ENCODE measurements around the gene CD276. TPM values are rescaled to one million over a fixed set of nuclear protein-coding genes. Genes with fewer than 3 reads are reported as not detected.

CD276 gene
- polyA plus RNA-seq, 1 donor from 2014 or later: 70.4 TPM

GRCh38 chr15:73647259-73648013 is 36.7 kb upstream of the CD276 start:
- Histone ChIP-seq H4K20me1 (ENCODE audit: insufficient read depth) (no peaks in the 10 kb centered on the region), H3K4me3 (ENCODE audit: low read length) (no peak overlapping the region), H2AFZ (ENCODE audit: low read depth, low read length) (no peak overlapping the region), H3K4me2 (ENCODE audit: low read length) (no peak overlapping the region), H3K27me3 (ENCODE audit: insufficient read depth, low read depth, low read length) (no peaks in the 10 kb centered on the region), H3F3A (ENCODE audit: insufficient read depth, low read length, poor library complexity, severe bottlenecking) (no peaks in the 10 kb centered on the region), H3K79me2 (replicated peaks; ENCODE audit: insufficient read depth, low read length) (no peaks in the 10 kb centered on the region), H3K9ac (ENCODE audit: low read length) (no peak overlapping the region), H3K9me3 (ENCODE audit: low read length) (no peaks in the 10 kb centered on the region), H3K36me3 (ENCODE audit: insufficient read depth, low read length) (no peaks in the 10 kb centered on the region), H3K9me2 (ENCODE audit: insufficient read depth, low read length) (no peaks in the 10 kb centered on the region), H3K27ac (ENCODE audit: low read length) (no peak overlapping the region)
- TF ChIP-seq POLR2AphosphoS5 (IDR thresholded peaks at IDR 0.05): no peak
- TF ChIP-seq EZH2 (IDR thresholded peaks at IDR 0.05; ENCODE audit: borderline replicate concordance, insufficient read depth, low read length, poor library complexity, severe bottlenecking): no peak
- TF ChIP-seq REST (IDR thresholded peaks at IDR 0.05; ENCODE audit: borderline replicate concordance): no peak
- TF ChIP-seq TAF1 (IDR thresholded peaks at IDR 0.05; ENCODE audit: low read depth): no peak
- TF ChIP-seq MXI1 (conservative IDR thresholded peaks at IDR 0.05; ENCODE audit: poor library complexity, severe bottlenecking): no peak
- TF ChIP-seq CTCF (IDR thresholded peaks at IDR 0.05; ENCODE audit: poor library complexity, severe bottlenecking): no peak
- no peak for TF ChIP-seq SMC3 (conservative IDR thresholded peaks at IDR 0.05; ENCODE audit: poor library complexity)

- Histone ChIP-seq H3K9ac (ENCODE audit: low read length) (no peak overlapping the region), H2AFZ (ENCODE audit: low read depth, low read length) (no peak overlapping the region), H3K36me3 (ENCODE audit: insufficient read depth, low read length) (no peaks in the 10 kb centered on the region), H3K27me3 (ENCODE audit: insufficient read depth, low read depth, low read length) (no peaks in the 10 kb centered on the region), H3F3A (ENCODE audit: insufficient read depth, low read length, poor library complexity, severe bottlenecking) (no peaks in the 10 kb centered on the region), H3K9me3 (ENCODE audit: low read length) (no peaks in the 10 kb centered on the region), H3K79me2 (replicated peaks; ENCODE audit: insufficient read depth, low read length) (no peaks in the 10 kb centered on the region), H4K20me1 (ENCODE audit: insufficient read depth) (no peaks in the 10 kb centered on the region), H3K27ac (ENCODE audit: low read length) (no peak overlapping the region), H3K4me3 (ENCODE audit: low read length) (no peak overlapping the region), H3K9me2 (ENCODE audit: insufficient read depth, low read length) (no peaks in the 10 kb centered on the region), H3K4me2 (ENCODE audit: low read length) (no peak overlapping the region)
- TF ChIP-seq SMC3 (conservative IDR thresholded peaks at IDR 0.05; ENCODE audit: poor library complexity): no peak
- TF ChIP-seq EP300 (conservative IDR thresholded peaks at IDR 0.05; ENCODE audit: poor library complexity, severe bottlenecking): no peak
- no peak for TF ChIP-seq TAF1 (IDR thresholded peaks at IDR 0.05; ENCODE audit: low read depth)
- no peak for TF ChIP-seq RAD21 (conservative IDR thresholded peaks at IDR 0.05)
- TF ChIP-seq REST (IDR thresholded peaks at IDR 0.05; ENCODE audit: borderline replicate concordance): no peak
- no peak for TF ChIP-seq CTCF (IDR thresholded peaks at IDR 0.05; ENCODE audit: poor library complexity, severe bottlenecking)
- TF ChIP-seq MXI1 (conservative IDR thresholded peaks at IDR 0.05; ENCODE audit: poor library complexity, severe bottlenecking): no peak
- TF ChIP-seq POLR2AphosphoS5 (IDR thresholded peaks at IDR 0.05): no peak
- TF ChIP-seq EZH2 (IDR thresholded peaks at IDR 0.05; ENCODE audit: borderline replicate concordance, insufficient read depth, low read length, poor library complexity, severe bottlenecking): no peak
Observed at GRCh38 chr15:73648014-73648295, 36.2 kb upstream of the CD276 start.
